MM.1S (cell line): ENCODE data around the gene LRMDA.

Source experiments
- DNase-seq: peaks from one replicate; pipeline ENCODE4 v3.0.0-alpha.2; 2015
- H2AFZ ChIP-seq: fragments of 300-600 bp; sonication (generic); 2 replicates; pipeline ENCODE4 v1.6.0; 2016; ENCODE audit warnings: antibody characterized with exemption, low read length
- H3F3A ChIP-seq: fragments of 300-600 bp; sonication (generic); 2 replicates; pipeline ENCODE4 v1.6.1; 2016; ENCODE audit warnings: mild to moderate bottlenecking, antibody characterized with exemption, low read length, moderate library complexity, mixed read lengths; ENCODE audit not compliant: insufficient read depth
- H3K27ac ChIP-seq: fragments of 300-600 bp; sonication (generic); 2 replicates; pipeline ENCODE4 v1.5.1; 2016; ENCODE audit warnings: mild to moderate bottlenecking, low read length
- H3K27me3 ChIP-seq: fragments of 300-600 bp; sonication (generic); replicated peaks from 2 replicates; pipeline ENCODE4 v1.6.0; 2016; ENCODE audit warnings: low read length; ENCODE audit not compliant: insufficient read depth
- H3K36me3 ChIP-seq: fragments of 300-600 bp; sonication (generic); replicated peaks from 2 replicates; pipeline ENCODE4 v1.6.1; 2016; ENCODE audit warnings: mild to moderate bottlenecking, low read length, mixed read lengths; ENCODE audit not compliant: insufficient read depth
- H3K4me1 ChIP-seq: fragments of 300-600 bp; sonication (generic); 2 replicates; pipeline ENCODE4 v1.6.1; 2016; ENCODE audit warnings: low read length, mixed read lengths
- H3K4me2 ChIP-seq: fragments of 300-600 bp; sonication (generic); 2 replicates; pipeline ENCODE4 v1.6.0; 2016; ENCODE audit warnings: low read depth, low read length
- H3K4me3 ChIP-seq: fragments of 300-600 bp; sonication (generic); 2 replicates; pipeline ENCODE4 v1.5.1; 2016; ENCODE audit warnings: low read length, mixed read lengths
- H3K79me2 ChIP-seq: fragments of 300-600 bp; sonication (generic); 2 replicates; pipeline ENCODE4 v1.6.1; 2016; ENCODE audit warnings: mixed run types, low read length, mixed read lengths
- H3K9ac ChIP-seq: fragments of 300-600 bp; sonication (generic); 2 replicates; pipeline ENCODE4 v1.6.1; 2016; ENCODE audit warnings: low read length, mixed read lengths
- H3K9me2 ChIP-seq: fragments of 300-600 bp; sonication (generic); replicated peaks from 2 replicates; pipeline ENCODE4 v1.6.1; 2016; ENCODE audit warnings: mild to moderate bottlenecking, low read length, mixed read lengths; ENCODE audit not compliant: insufficient read depth
- H3K9me3 ChIP-seq: fragments of 300-600 bp; sonication (generic); replicated peaks from 2 replicates; pipeline ENCODE4 v1.6.1; 2016; ENCODE audit warnings: mild to moderate bottlenecking, low read length, mixed read lengths; ENCODE audit not compliant: insufficient read depth
- H4K20me1 ChIP-seq: fragments of 300-600 bp; sonication (generic); 2 replicates; pipeline ENCODE4 v1.6.1; 2016; ENCODE audit warnings: mild to moderate bottlenecking, low read length, moderate library complexity, mixed read lengths; ENCODE audit not compliant: insufficient read depth
- EZH2 ChIP-seq: fragments of 300-600 bp; sonication (generic); optimal IDR thresholded peaks from 2 replicates; pipeline ENCODE3; 2017; ENCODE audit warnings: low read depth, mild to moderate bottlenecking, antibody characterized with exemption, low read length, mixed read lengths
- EZH2phosphoT487 ChIP-seq: fragments of 300-600 bp; sonication (generic); IDR thresholded peaks from 2 replicates; pipeline ENCODE4 v1.6.1; 2018; ENCODE audit warnings: antibody characterized with exemption, low read length
- TF ChIP-seq, protein P1 (sequence below): fragments of 300-600 bp; sonication (generic); IDR thresholded peaks from 2 replicates; pipeline ENCODE4 v1.5.1; 2016; ENCODE audit warnings: antibody characterized with exemption, low read length, mixed read lengths

Gene LRMDA

DNA sequence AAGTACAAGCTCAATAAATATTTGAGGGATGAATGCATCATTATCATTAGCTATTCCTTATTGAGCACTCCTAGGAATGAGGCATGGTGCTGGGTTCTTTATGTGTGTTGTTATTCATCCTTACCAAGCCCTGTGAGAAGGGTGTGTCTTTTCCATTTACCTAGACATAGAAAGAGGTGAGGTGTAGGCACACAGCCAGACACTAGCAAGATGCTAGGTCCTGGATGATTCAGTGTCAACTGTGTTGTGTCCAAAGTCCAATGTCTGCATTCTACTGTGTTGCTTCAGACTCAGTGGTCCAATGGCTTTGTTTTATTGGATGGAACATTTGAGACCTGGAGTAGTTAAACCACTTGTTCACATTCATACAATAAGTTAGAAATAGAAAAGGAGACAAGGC is 605.5 kb downstream of the LRMDA start:
- H3F3A ChIP-seq: no peaks in the 10 kb centered on the region
- H3K9ac ChIP-seq: no peak overlapping the region
- H3K4me3 ChIP-seq: no peak overlapping the region
- no peaks in the 10 kb centered on the region for H3K27me3 ChIP-seq
- no peaks in the 10 kb centered on the region for H3K9me2 ChIP-seq
- H4K20me1 ChIP-seq: no peaks in the 10 kb centered on the region
- DNase-seq: no peak
- no peaks in the 10 kb centered on the region for H3K9me3 ChIP-seq
- H3K36me3 ChIP-seq: no peaks in the 10 kb centered on the region
- H3K4me2 ChIP-seq: no peak overlapping the region
- H3K27ac ChIP-seq: no peak overlapping the region
- TF ChIP-seq, protein P1, sequence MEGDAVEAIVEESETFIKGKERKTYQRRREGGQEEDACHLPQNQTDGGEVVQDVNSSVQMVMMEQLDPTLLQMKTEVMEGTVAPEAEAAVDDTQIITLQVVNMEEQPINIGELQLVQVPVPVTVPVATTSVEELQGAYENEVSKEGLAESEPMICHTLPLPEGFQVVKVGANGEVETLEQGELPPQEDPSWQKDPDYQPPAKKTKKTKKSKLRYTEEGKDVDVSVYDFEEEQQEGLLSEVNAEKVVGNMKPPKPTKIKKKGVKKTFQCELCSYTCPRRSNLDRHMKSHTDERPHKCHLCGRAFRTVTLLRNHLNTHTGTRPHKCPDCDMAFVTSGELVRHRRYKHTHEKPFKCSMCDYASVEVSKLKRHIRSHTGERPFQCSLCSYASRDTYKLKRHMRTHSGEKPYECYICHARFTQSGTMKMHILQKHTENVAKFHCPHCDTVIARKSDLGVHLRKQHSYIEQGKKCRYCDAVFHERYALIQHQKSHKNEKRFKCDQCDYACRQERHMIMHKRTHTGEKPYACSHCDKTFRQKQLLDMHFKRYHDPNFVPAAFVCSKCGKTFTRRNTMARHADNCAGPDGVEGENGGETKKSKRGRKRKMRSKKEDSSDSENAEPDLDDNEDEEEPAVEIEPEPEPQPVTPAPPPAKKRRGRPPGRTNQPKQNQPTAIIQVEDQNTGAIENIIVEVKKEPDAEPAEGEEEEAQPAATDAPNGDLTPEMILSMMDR: no peak
- TF ChIP-seq EZH2 (no peak), EZH2phosphoT487 (no peak)
- no peak overlapping the region for H2AFZ ChIP-seq
- no peaks in the 10 kb centered on the region for H3K79me2 ChIP-seq
- H3K4me1 ChIP-seq: no peaks in the 10 kb centered on the region

DNA sequence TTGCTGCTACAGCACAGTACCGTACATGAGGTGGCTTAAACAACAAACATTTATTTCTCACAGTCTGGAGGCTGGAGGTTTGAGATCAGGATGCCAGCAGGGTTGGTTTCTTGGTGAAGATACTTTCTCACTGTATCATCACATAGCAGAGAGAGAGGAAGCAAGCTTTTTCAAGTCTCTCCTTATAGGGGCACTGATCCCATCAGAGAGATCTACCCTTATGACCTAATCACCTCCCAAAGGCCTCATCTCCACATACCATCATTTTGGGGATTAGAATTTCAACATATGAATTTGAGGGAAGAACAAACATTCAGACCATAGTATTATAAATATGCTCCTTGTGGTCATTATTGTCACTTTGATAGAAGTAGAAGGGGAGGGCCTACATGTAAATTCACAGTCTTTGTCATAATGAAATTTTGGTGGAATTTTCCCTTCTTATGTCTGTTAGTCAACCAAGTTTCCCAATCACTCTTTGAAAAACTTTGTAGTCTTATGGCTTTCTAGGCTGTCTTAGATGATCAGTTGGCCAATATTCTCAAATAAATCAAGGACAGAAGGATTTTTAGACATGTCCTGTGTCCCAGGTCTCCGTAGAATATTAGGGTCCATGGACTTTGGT is 606.2 kb downstream of the LRMDA start:
- H4K20me1 ChIP-seq: no peaks in the 10 kb centered on the region
- no peaks in the 10 kb centered on the region for H3K27me3 ChIP-seq
- H3K36me3 ChIP-seq: no peaks in the 10 kb centered on the region
- H3K27ac ChIP-seq: no peak overlapping the region
- no peak for DNase-seq
- no peak overlapping the region for H3K9ac ChIP-seq
- H3F3A ChIP-seq: no peaks in the 10 kb centered on the region
- H3K9me2 ChIP-seq: no peaks in the 10 kb centered on the region
- no peaks in the 10 kb centered on the region for H3K79me2 ChIP-seq
- TF ChIP-seq EZH2phosphoT487 (no peak), EZH2 (no peak)
- TF ChIP-seq, protein P1: no peak
- H3K4me1 ChIP-seq: no peaks in the 10 kb centered on the region
- no peak overlapping the region for H2AFZ ChIP-seq
- H3K4me3 ChIP-seq: no peak overlapping the region
- H3K9me3 ChIP-seq: no peaks in the 10 kb centered on the region
- H3K4me2 ChIP-seq: no peak overlapping the region

DNA sequence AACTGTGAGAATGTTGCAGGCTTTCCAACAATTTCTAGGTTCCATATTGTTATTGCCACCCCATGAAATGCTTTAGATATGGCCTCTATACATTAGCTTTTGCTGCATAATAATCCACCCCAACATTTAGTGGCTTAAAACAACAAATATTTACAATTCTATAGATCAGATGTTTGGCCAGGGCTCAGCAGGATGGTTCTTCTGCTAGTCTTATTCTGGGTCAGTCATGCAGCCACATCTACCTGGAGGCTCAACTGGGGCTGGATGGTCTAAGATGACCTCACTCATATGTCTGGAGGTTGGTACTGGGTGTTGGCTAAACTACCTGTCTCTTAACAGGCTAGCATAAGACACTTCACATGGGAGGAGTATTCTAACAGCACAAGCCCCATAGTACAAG is 607.3 kb downstream of the LRMDA start:
- Histone ChIP-seq H3K27me3 (no peaks in the 10 kb centered on the region), H3K36me3 (no peaks in the 10 kb centered on the region), H3K27ac (no peak overlapping the region), H3K4me1 (no peaks in the 10 kb centered on the region), H3K9me2 (no peaks in the 10 kb centered on the region), H3K9me3 (no peaks in the 10 kb centered on the region), H2AFZ (no peak overlapping the region), H3K9ac (no peak overlapping the region), H3K4me3 (no peak overlapping the region), H3K79me2 (no peaks in the 10 kb centered on the region), H3K4me2 (no peak overlapping the region), H4K20me1 (no peaks in the 10 kb centered on the region), H3F3A (no peaks in the 10 kb centered on the region)
- no peak for DNase-seq
- TF ChIP-seq EZH2phosphoT487: no peak
- TF ChIP-seq EZH2: no peak
- TF ChIP-seq, protein P1: no peak
